Trophoblast cell (in vitro differentiated cells and primary cell): ENCODE results near the gene MAPRE3.

Experiments
- DNase-seq, 2 donors: peaks; one replicate each; pipeline ENCODE4 v3.0.0-alpha.2; 2016
- H2AFZ ChIP-seq: 2 replicates; pipeline ENCODE4 v1.6.1; 2013; ENCODE audit warnings: low read length, moderate library complexity, mild to moderate bottlenecking; ENCODE audit not compliant: insufficient read depth, poor library complexity
- H2AK5ac ChIP-seq: 2 replicates; pipeline ENCODE4 v1.6.1; 2013; ENCODE audit warnings: mild to moderate bottlenecking, low read length
- H2BK120ac ChIP-seq: 2 replicates; pipeline ENCODE4 v1.6.1; 2013; ENCODE audit warnings: low read length, mild to moderate bottlenecking, moderate library complexity; ENCODE audit not compliant: insufficient read depth, poor library complexity
- H2BK12ac ChIP-seq: 2 replicates; pipeline ENCODE4 v1.6.1; 2013; ENCODE audit warnings: mild to moderate bottlenecking, low read length, moderate library complexity
- H2BK5ac ChIP-seq: 2 replicates; pipeline ENCODE4 v1.6.1; 2013; ENCODE audit warnings: low read length, low read depth, moderate library complexity, mild to moderate bottlenecking; ENCODE audit not compliant: poor library complexity
- H3K14ac ChIP-seq: 2 replicates; pipeline ENCODE4 v1.6.1; 2013; ENCODE audit warnings: mild to moderate bottlenecking, low read length
- H3K18ac ChIP-seq: 2 replicates; pipeline ENCODE4 v1.6.1; 2013; ENCODE audit warnings: mild to moderate bottlenecking, low read length
- H3K23ac ChIP-seq: 2 replicates; pipeline ENCODE4 v1.6.1; 2013; ENCODE audit warnings: low read length
- H3K27ac ChIP-seq: 2 replicates; pipeline ENCODE4 v1.5.1; 2013; ENCODE audit warnings: low read depth, mild to moderate bottlenecking, inconsistent platforms, low read length, moderate library complexity
- H3K27me3 ChIP-seq: 2 replicates; pipeline ENCODE4 v1.6.1; 2013; ENCODE audit warnings: inconsistent platforms, mild to moderate bottlenecking, low read length, moderate library complexity; ENCODE audit not compliant: insufficient read depth
- H3K36me3 ChIP-seq, 2 experiments: 1 replicate in 1 of 2; 2 replicates in 1 of 2; pipeline ENCODE4 v1.6.1; 2013; ENCODE audit warnings: low read length in 2 of 2, mild to moderate bottlenecking in 2 of 2, moderate library complexity in 1 of 2; ENCODE audit not compliant: insufficient read depth in 2 of 2, control insufficient read depth in 1 of 2
- H3K4ac ChIP-seq: 2 replicates; pipeline ENCODE4 v1.6.1; 2013; ENCODE audit warnings: low read depth, mild to moderate bottlenecking, low read length, moderate library complexity
- H3K4me1 ChIP-seq, 2 experiments: 1 replicate in 1 of 2; 2 replicates in 1 of 2; pipeline ENCODE4 v1.6.1; 2013; ENCODE audit warnings: low read length in 2 of 2, mild to moderate bottlenecking in 2 of 2, moderate library complexity in 1 of 2; ENCODE audit not compliant: insufficient read depth in 2 of 2, control insufficient read depth in 1 of 2
- H3K4me2 ChIP-seq: 2 replicates; pipeline ENCODE4 v1.6.1; 2013; ENCODE audit warnings: inconsistent platforms, mild to moderate bottlenecking, low read length, moderate library complexity
- H3K4me3 ChIP-seq: 2 replicates; pipeline ENCODE4 v1.5.1; 2013; ENCODE audit warnings: mild to moderate bottlenecking, low read depth, low read length, inconsistent platforms
- H3K79me1 ChIP-seq: one replicate; pipeline ENCODE4 v1.6.1; 2013; ENCODE audit warnings: low read length
- H3K79me2 ChIP-seq: 2 replicates; pipeline ENCODE4 v1.6.1; 2013; ENCODE audit warnings: low read length, mild to moderate bottlenecking; ENCODE audit not compliant: control insufficient read depth, insufficient read depth, poor library complexity
- H3K9ac ChIP-seq: 2 replicates; pipeline ENCODE4 v1.6.1; 2013; ENCODE audit warnings: mild to moderate bottlenecking, low read length
- H3K9me3 ChIP-seq: 2 replicates; pipeline ENCODE4 v1.6.1; 2013; ENCODE audit warnings: low read depth, mild to moderate bottlenecking, control low read depth, inconsistent platforms, low read length; ENCODE audit not compliant: insufficient read depth
- H4K12ac ChIP-seq: 2 replicates; pipeline ENCODE4 v1.6.1; 2013; ENCODE audit warnings: low read depth, mild to moderate bottlenecking, low read length, moderate library complexity
- H4K8ac ChIP-seq: 2 replicates; pipeline ENCODE4 v1.6.1; 2013; ENCODE audit warnings: low read depth, mild to moderate bottlenecking, low read length, moderate library complexity
- H4K91ac ChIP-seq: one replicate; pipeline ENCODE4 v1.6.1; 2013; ENCODE audit warnings: low read depth, mild to moderate bottlenecking, low read length, moderate library complexity
- WGBS: extraction: QIAGEN DNeasy Blood & Tissue Kit; methylation state at CpG from one replicate; pipeline ENCODE4 v1.1.7; 2013; ENCODE audit warnings: missing lambda C conversion rate; ENCODE audit not compliant: insufficient read length, insufficient coverage; ENCODE audit errors: extremely low coverage; 5-methylcytosine and 5-hydroxymethylcytosine counted together

The MAPRE3 gene

GRCh38 chr2:26969077-26969844, 1.2 kb upstream of the MAPRE3 start:
- no peaks in the 10 kb centered on the region for H3K36me3 ChIP-seq
- H2AFZ ChIP-seq, result no peak overlapping the region
- no peak overlapping the region for H4K12ac ChIP-seq
- H2BK12ac ChIP-seq, result no peak overlapping the region
- no peaks in the 10 kb centered on the region for H3K79me1 ChIP-seq
- H3K27me3 ChIP-seq, result peaks cover 3% of the 10 kb centered on the region
- no peak overlapping the region for H4K8ac ChIP-seq
- H3K9me3 ChIP-seq, result no peaks in the 10 kb centered on the region
- H2BK5ac ChIP-seq, result no peak overlapping the region
- peaks cover 5% of the 10 kb centered on the region in 2 experiments for H3K4me1 ChIP-seq
- H3K4me2 ChIP-seq, result no peak overlapping the region
- no peak overlapping the region for H3K23ac ChIP-seq
- peak; percentile 83 to 92 for DNase-seq
- H3K4me3 ChIP-seq, result no peak overlapping the region
- H2BK120ac ChIP-seq, result no peak overlapping the region
- no peak overlapping the region for H3K4ac ChIP-seq
- no peak overlapping the region for H3K9ac ChIP-seq
- no peak overlapping the region for H3K27ac ChIP-seq
- no peak overlapping the region for H2AK5ac ChIP-seq
- WGBS, result no CpG with 5 or more reads among the region's 10 CpGs
- no peak overlapping the region for H3K14ac ChIP-seq
- no peaks in the 10 kb centered on the region for H3K79me2 ChIP-seq
- no peak overlapping the region for H3K18ac ChIP-seq
- no peak overlapping the region for H4K91ac ChIP-seq

GRCh38 chr2:26970928-26971627, 641 bp downstream of the MAPRE3 start:
- DNase-seq, result peak; percentile 48 to 59
- Histone ChIP-seq H3K9ac (no peak overlapping the region), H2BK12ac (no peak overlapping the region), H3K18ac (no peak overlapping the region), H2BK120ac (no peak overlapping the region), H3K27me3 (peaks cover 3% of the 10 kb centered on the region), H4K91ac (no peak overlapping the region), H3K4me2 (peak overlapping the region; percentile 87), H3K4ac (no peak overlapping the region), H3K27ac (no peak overlapping the region), H4K8ac (peak overlapping the region; percentile 49), H3K14ac (no peak overlapping the region), H4K12ac (no peak overlapping the region), H3K79me1 (no peaks in the 10 kb centered on the region), H3K23ac (no peak overlapping the region), H3K36me3 (no peaks in the 10 kb centered on the region), H2AFZ (peak overlapping the region; percentile 70), H3K4me1 (peaks cover 5% of the 10 kb centered on the region in 2 experiments), H2AK5ac (no peak overlapping the region), H3K4me3 (peak overlapping the region; percentile 83), H3K9me3 (no peaks in the 10 kb centered on the region), H2BK5ac (no peak overlapping the region), H3K79me2 (no peaks in the 10 kb centered on the region)
- no CpG with 5 or more reads among the region's 34 CpGs for WGBS

GRCh38 chr2:26971911-26972786, 1.7 kb downstream of the MAPRE3 start:
- H2BK120ac ChIP-seq, result no peak overlapping the region
- H3K9ac ChIP-seq, result no peak overlapping the region
- WGBS, result no CpG with 5 or more reads among the region's 9 CpGs
- H2BK12ac ChIP-seq, result no peak overlapping the region
- peaks cover 5% of the 10 kb centered on the region in 2 experiments for H3K4me1 ChIP-seq
- H2AFZ ChIP-seq, result no peak overlapping the region
- H3K4me3 ChIP-seq, result no peak overlapping the region
- H3K36me3 ChIP-seq, result no peaks in the 10 kb centered on the region
- no peaks in the 10 kb centered on the region for H3K79me2 ChIP-seq
- no peak overlapping the region for H3K27ac ChIP-seq
- no peak overlapping the region for H3K4ac ChIP-seq
- H3K9me3 ChIP-seq, result no peaks in the 10 kb centered on the region
- H4K91ac ChIP-seq, result no peak overlapping the region
- no peak overlapping the region for H2BK5ac ChIP-seq
- no peak overlapping the region for H3K14ac ChIP-seq
- H3K18ac ChIP-seq, result no peak overlapping the region
- H4K12ac ChIP-seq, result no peak overlapping the region
- H3K79me1 ChIP-seq, result no peaks in the 10 kb centered on the region
- no peak overlapping the region for H2AK5ac ChIP-seq
- no peak overlapping the region for H4K8ac ChIP-seq
- no peak for DNase-seq
- H3K27me3 ChIP-seq, result peaks cover 3% of the 10 kb centered on the region
- H3K4me2 ChIP-seq, result no peak overlapping the region
- H3K23ac ChIP-seq, result no peak overlapping the region

GRCh38 chr2:26974352-26974751, 3.9 kb downstream of the MAPRE3 start:
- no peaks in the 10 kb centered on the region for H3K79me2 ChIP-seq
- H4K91ac ChIP-seq, result no peak overlapping the region
- H2AFZ ChIP-seq, result no peak overlapping the region
- H3K27me3 ChIP-seq, result peaks cover 3% of the 10 kb centered on the region
- H3K9ac ChIP-seq, result no peak overlapping the region
- H3K36me3 ChIP-seq, result no peaks in the 10 kb centered on the region
- peaks cover 5% of the 10 kb centered on the region in 2 experiments for H3K4me1 ChIP-seq
- H4K12ac ChIP-seq, result no peak overlapping the region
- no peak overlapping the region for H3K27ac ChIP-seq
- H2BK120ac ChIP-seq, result no peak overlapping the region
- H2BK12ac ChIP-seq, result no peak overlapping the region
- no peak overlapping the region for H2AK5ac ChIP-seq
- no CpG with 5 or more reads among the region's 5 CpGs for WGBS
- H3K4me3 ChIP-seq, result no peak overlapping the region
- no peaks in the 10 kb centered on the region for H3K9me3 ChIP-seq
- no peak overlapping the region for H4K8ac ChIP-seq
- H3K4ac ChIP-seq, result no peak overlapping the region
- H3K23ac ChIP-seq, result no peak overlapping the region
- H3K4me2 ChIP-seq, result no peak overlapping the region
- DNase-seq, result peak in 1 of 2 donors; percentile 30
- H3K14ac ChIP-seq, result no peak overlapping the region
- no peak overlapping the region for H3K18ac ChIP-seq
- no peaks in the 10 kb centered on the region for H3K79me1 ChIP-seq
- H2BK5ac ChIP-seq, result no peak overlapping the region
